Kasumi-1 (cell line): Measurements from ENCODE around the gene ACTC1.
"Not testable (repeated sequence)": the region's sequence is repeated elsewhere in the genome, so short reads cannot be mapped to it uniquely, and the experiment has no call there.

Experiments used
- DNase-seq, 2 experiments: peaks; one replicate each; lab custom pipeline; 2025; lab: John Stamatoyannopoulos, UW

The ACTC1 gene

GRCh38 chr15:34795267-34796081 is at the start of gene ACTC1:
ACTC1 (minus strand) TSS chr15:34795549; CDS start chr15:34794808, 741 bp downstream.
- no peak for DNase-seq

GRCh38 chr15:34841262-34841725 is 45.9 kb upstream of the ACTC1 start:
- no peak for DNase-seq

DNA sequence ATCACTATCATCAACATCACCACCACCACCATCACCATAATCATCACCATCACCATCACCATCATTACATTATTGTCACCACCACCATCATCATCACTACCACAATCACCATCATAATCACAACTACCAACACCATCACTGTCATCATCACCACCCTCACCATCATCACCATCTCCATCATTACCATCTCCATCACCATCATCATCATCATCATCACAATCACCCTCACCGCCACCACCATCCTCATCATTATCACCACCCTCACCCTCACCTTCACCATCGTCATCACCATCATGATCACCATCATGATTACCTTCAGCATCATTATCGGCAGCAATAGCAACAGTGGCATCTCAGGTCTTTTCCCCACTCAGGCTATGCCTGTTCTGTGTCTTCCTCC is 42.9 kb upstream of the ACTC1 start:
- no peak for DNase-seq

DNA sequence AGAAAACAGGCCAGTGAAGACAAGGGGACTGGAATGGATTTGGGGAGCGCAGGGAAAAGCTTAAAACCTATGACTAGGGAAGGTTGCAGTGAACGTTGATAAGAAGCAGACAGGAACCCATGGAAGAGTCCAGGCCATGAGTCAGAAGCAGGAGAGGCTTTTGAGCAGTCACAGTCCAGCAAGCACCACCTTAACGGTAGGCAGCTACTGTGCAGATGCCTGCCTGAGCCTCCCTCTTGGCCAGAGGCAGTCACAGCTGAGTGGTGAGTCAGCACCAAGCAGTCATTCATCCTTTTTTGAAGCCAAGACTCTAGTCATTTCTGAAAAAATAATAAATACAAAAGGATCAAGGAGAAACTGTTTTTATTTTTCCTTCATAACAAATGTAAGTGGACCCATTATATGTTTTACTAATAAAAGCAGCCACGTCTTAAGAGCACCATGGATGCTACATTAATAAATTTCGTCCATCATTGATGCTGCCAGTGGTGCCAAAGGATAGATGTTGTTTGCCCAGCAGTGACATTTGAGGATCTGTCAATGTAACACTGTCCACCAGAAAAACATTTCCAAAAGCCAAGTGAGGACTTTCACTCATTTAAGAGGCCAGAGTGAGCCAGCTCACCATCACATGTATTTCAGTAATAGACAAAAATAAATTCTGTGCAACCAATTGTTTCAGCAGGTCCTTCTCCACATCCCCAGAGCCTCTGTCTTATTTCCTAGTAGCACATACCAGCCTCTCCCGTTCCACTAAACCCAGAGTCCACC is 42.1 kb upstream of the ACTC1 start:
- DNase-seq, result no peak

GRCh38 chr15:34828145-34828911 is 33.0 kb upstream of the ACTC1 start:
- DNase-seq, result no peak

- DNase-seq, result no peak
These were observed 26.5 kb upstream of the ACTC1 start for GRCh38 chr15:34821831-34822230.

DNA sequence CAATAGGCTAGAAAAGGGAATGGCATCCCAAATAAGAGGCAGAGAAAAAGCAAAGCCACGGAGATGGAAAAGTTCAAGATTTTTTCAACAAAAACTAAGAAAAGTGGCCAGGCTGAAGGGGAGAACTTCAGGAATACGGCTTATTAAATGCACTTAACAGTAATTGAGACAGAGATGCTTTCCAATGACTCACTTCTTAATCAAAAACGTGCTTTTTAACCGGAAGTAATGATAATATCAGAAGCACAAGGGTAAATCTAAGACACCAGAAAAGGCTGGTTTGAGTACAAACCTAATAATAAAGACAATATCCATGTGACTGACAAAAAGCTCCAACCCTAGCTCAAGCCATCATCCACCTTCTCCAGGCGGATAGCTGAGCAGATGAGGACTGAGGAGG is 24.8 kb upstream of the ACTC1 start:
- no peak for DNase-seq

- no peak for DNase-seq
These were observed 23.2 kb upstream of the ACTC1 start for GRCh38 chr15:34818526-34818925.

GRCh38 chr15:34815836-34816235 is 20.5 kb upstream of the ACTC1 start:
- DNase-seq, result no peak

DNA sequence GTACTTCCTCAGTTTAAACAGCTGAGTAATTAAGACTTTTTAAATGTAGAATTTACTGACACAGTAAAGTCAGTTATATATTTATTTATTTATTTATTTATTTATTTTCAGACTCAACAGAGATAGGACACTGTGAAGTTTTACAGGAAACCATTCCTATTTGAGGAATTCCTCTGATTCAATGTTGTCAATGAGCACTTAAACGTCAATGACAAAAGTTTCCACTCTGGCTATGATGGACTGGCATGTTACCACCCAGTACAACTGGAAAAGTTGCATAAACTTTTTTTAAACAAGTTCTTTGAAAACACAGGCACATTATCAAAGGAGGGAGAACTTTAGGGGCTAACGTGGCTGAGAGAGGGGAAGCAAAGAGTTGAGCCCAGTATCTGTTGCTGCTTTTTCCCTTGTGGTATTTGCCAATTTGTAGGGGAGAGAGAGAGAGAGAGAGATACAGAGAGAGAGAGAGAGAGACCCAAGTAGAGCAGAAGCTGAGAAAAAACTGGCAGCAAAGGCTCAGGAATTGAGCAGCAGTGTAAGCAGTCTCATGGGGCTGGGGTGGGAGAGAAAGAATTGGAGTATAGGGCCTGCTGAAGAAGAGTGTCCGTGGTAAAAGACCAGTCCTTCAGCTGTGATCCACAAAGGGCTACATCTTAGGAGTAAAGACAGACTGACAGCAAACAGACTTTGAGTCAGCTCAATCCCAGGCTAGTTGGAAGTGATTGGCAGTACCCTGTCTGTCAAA is 18.3 kb upstream of the ACTC1 start:
- DNase-seq, result no peak

DNA sequence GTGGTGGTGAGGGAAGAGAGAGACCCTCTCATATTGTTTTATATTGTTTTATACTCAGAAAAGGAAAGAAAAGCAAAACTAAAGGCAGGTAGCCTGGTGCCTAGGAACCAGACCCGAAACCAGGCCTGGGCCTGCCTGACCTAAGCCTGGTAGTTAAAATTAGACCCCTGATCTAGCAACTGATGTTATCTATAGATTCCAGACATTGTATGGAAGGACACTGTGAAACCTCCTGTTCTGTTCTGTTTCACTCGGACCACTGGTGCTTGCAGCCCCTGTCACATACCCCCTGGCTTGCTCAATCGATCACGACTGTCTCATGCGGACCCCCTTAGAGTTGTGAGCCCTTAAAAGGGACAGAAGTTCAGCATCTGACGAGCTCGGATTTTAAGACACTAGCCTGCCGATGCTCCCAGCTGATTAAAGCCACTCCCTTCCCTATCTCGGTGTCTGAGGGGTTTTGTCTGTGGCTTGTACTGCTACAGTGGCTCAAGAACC is 17.6 kb upstream of the ACTC1 start:
- DNase-seq, result not testable (repeated sequence)

- DNase-seq, result no peak
These were observed 17.0 kb upstream of the ACTC1 start for GRCh38 chr15:34812369-34812768.

DNA sequence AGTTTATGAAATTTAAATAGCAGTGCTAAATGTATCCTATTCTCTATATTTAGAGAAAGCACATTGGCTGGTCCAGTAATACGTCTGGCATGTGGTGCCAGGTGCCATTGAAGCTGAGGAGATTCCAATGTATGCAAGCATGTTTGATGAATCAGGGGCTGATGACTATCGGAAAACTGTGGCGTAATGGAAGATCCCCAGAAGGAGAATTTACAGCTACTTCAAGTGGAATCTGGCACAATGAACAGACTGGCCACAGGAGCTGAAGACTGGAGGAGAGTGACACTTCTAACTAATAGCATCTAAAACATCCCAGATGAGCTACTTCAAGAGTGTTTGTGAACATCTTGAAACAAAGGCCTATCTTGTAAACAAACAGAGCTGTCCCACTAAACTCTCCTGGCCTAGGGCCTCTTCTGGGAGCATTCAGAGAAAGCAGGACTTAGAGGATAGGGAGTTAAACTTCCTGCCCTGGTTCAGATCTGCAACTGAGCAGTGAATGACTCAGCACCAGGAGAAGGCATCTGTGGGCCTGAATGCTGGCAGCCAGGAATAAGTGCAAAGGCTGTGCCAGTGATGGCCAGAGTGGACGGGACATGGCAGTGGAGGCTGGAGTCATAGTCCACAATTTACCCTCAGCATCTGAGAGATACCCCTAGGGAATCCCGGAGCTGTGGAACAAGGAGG is 15.2 kb upstream of the ACTC1 start:
- no peak for DNase-seq

GRCh38 chr15:34809186-34809585 is 13.8 kb upstream of the ACTC1 start:
- no peak for DNase-seq

DNA sequence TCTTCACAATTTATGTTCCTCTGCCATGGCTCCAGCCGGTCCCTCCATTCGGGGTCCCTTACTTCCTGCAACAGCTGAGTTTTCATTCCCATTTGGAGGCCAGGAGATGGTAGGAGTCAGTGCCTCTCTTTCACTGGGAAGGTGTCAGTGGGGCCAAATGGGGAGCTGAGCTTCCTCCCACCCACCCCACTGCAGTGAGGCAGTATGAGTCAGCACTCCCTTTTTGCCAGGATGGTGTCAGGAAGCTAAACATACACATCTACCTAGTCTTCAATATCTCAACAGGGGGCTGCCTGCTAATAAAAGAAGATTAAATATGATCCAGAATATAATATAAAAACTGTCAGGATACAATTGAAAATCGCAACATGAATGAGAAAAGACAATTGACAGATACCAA is 12.7 kb upstream of the ACTC1 start:
- no peak for DNase-seq

DNA sequence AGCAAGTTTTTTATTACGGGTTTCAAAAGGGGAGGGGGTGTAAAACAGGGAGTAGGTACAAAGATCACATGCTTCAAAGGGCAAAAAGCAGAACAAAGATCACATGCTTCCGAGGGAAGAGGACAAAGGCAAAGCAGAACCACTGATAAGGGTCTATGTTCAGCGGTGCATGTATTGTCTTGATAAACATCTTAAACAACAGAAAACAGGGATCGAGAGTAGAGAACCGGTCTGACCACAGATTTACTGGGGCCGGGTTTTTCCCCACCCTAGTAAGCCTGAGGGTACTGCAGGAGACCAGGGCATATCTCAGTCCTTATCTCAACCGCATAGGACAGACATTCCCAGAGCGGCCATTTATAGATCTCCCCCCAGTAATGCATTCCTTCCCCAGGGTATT is 11.9 kb upstream of the ACTC1 start:
- DNase-seq, result not testable (repeated sequence)

DNA sequence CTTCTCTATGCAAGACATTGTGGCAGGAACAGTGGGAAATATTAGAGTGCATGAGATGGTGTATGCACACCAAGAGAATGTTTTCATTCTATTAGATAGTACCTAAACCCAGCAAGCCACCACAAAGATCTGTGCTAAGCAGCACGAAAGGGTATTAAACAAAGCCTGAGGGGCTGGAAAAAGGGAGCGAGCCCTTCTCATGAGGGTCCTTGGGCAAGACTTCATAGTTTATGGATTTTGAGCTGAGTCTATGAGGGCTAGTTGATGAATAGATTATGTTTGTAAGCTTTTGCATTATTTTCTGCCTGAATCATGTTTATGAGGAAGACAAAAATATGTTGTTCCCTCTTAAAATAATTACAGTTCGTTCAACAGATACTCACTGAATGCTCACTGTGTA is 9.4 kb upstream of the ACTC1 start:
- no peak for DNase-seq

GRCh38 chr15:34804113-34804512 is 8.8 kb upstream of the ACTC1 start:
- DNase-seq, result no peak

GRCh38 chr15:34802803-34803750 is 7.7 kb upstream of the ACTC1 start:
- DNase-seq, result no peak

- DNase-seq, result no peak
These were observed 7.0 kb upstream of the ACTC1 start for GRCh38 chr15:34802371-34802770.
